Bronchial epithelial cell (primary cell): ENCODE measurements around the gene PCDHB15. TPM values are rescaled to one million over a fixed set of nuclear protein-coding genes. Genes with fewer than 3 reads are reported as not detected.
"Not testable (repeated sequence)": the region's sequence is repeated elsewhere in the genome, so short reads cannot be mapped to it uniquely, and the experiment has no call there.

Experiments used
- DNase-seq: peaks from one replicate; pipeline ENCODE4 v3.0.0-alpha.2; 2010; ENCODE audit warnings: low read depth
- FAIRE-seq: peaks from 2 replicates; lab custom pipeline; 2011; peaks lifted over from hg19 to GRCh38; lab: Jason Lieb, UNC
- H3K27me3 ChIP-seq: 2 replicates; pipeline ENCODE4 v1.5.1; 2011; ENCODE audit warnings: low read length; ENCODE audit not compliant: control insufficient read depth, insufficient read depth
- H3K36me3 ChIP-seq: 2 replicates; pipeline ENCODE4 v1.5.1; 2011; ENCODE audit warnings: low read length; ENCODE audit not compliant: control insufficient read depth, insufficient read depth
- H3K4me3 ChIP-seq: 2 replicates; pipeline ENCODE4 v1.5.1; 2011; ENCODE audit warnings: mild to moderate bottlenecking, low read depth, low read length, control low read depth
- total RNA-seq: library from RNA; depleted of rRNA; stranded (reverse); fragments of >200 nt; gene quantifications from 2 replicates; pipeline ENCODE4 v1.2.1, GENCODE V29; 2014
- TF ChIP-seq, protein P1 (sequence below): IDR thresholded peaks from 2 replicates; pipeline ENCODE4 v1.5.1; 2011; ENCODE audit warnings: mild to moderate bottlenecking, moderate library complexity, low read length, control low read depth, inconsistent platforms; ENCODE audit not compliant: insufficient read depth, severe bottlenecking

Gene PCDHB15
- under 0.01 and 0.51 TPM in 2 replicates for total RNA-seq

GRCh38 chr5:141245250-141245717, at the start of gene PCDHB15:
Gene PCDHB15 (plus strand): TSS chr5:141245395. CDS start chr5:141245579, 184 bp downstream.
- Histone ChIP-seq H3K4me3 (no peak within 1 kb of the TSS), H3K36me3 (no peaks in the 10 kb centered on the region), H3K27me3 (no peaks in the 10 kb centered on the region)
- FAIRE-seq = no peak
- no peak for DNase-seq
- TF ChIP-seq, protein P1, sequence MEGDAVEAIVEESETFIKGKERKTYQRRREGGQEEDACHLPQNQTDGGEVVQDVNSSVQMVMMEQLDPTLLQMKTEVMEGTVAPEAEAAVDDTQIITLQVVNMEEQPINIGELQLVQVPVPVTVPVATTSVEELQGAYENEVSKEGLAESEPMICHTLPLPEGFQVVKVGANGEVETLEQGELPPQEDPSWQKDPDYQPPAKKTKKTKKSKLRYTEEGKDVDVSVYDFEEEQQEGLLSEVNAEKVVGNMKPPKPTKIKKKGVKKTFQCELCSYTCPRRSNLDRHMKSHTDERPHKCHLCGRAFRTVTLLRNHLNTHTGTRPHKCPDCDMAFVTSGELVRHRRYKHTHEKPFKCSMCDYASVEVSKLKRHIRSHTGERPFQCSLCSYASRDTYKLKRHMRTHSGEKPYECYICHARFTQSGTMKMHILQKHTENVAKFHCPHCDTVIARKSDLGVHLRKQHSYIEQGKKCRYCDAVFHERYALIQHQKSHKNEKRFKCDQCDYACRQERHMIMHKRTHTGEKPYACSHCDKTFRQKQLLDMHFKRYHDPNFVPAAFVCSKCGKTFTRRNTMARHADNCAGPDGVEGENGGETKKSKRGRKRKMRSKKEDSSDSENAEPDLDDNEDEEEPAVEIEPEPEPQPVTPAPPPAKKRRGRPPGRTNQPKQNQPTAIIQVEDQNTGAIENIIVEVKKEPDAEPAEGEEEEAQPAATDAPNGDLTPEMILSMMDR = no peak

GRCh38 chr5:141196363-141196762, 48.8 kb upstream of the PCDHB15 start:
- Histone ChIP-seq H3K4me3 (no peak overlapping the region), H3K36me3 (no peaks in the 10 kb centered on the region), H3K27me3 (no peaks in the 10 kb centered on the region)
- TF ChIP-seq, protein P1 = no peak
- no peak for DNase-seq
- FAIRE-seq = no peak

DNA sequence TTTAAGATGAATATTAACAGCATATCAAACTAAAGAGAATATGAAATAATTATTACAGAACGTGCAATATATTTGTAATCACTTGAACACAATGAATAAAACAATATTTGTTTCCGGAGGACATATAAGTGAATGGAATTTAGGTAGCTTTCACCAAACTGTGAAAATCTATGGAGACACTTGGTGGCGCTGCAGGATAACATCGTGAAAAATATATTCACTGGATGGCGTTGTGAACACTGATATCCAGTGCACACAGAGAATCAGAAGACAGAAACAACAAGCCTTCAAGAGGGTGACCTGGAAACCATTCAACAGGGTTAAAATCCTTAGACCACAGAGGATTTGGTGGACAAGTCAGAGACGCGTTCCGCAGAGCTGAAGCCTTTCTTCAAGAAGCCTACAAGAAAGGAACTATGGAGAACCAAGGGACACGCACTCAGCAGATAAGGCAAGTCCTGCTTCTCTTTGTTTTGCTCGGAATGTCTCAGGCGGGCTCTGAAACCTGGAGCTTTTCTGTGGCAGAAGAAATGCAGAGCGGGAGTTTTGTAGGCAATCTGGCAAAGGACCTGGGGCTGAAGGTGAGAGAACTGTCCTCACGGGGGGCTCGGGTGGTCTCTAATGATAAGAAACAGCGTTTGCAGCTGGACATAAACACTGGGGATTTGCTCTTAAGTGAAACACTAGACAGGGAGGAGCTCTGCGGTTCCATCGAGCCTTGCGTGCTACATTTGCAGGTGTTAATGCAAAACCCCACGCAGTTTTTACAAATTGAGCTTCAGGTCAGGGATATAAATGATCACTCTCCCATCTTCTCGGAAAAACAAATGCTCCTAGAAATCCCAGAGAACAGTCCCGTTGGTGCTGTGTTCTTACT, 45.6 kb upstream of the PCDHB15 start, which contains the start of gene PCDHB11:
TSS of gene PCDHB11 (plus strand) at position 269 of the 877 bp plus-strand sequence. CDS start at position 417, 148 bp downstream.
- TF ChIP-seq, protein P1 = no peak
- Histone ChIP-seq H3K36me3 (no peaks in the 10 kb centered on the region), H3K4me3 (peak within 1 kb of the TSS; percentile 2), H3K27me3 (no peaks in the 10 kb centered on the region)
- DNase-seq (no peak), FAIRE-seq (no peak)

GRCh38 chr5:141201126-141201525, 44.1 kb upstream of the PCDHB15 start:
- H3K27me3 ChIP-seq, FAIRE-seq: not testable (repeated sequence)

DNA sequence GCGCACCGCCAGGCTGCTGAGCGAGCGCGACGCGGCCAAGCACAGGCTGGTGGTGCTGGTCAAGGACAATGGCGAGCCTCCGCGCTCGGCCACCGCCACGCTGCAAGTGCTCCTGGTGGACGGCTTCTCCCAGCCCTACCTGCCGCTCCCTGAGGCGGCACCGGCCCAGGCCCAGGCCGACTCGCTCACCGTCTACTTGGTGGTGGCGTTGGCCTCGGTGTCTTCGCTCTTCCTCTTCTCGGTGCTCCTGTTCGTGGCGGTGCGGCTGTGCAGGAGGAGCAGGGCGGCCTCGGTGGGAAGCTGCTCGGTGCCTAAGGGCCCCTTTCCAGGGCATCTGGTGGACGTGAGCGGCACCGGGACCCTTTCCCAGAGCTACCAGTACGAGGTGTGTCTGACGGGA, 43.5 kb upstream of the PCDHB15 start:
- H3K27me3 ChIP-seq, FAIRE-seq, DNase-seq, H3K4me3 ChIP-seq, H3K36me3 ChIP-seq: not testable (repeated sequence)

More at GRCh38 chr5:141201126-141201525, 44.1 kb upstream of the PCDHB15 start:
- not testable (repeated sequence) for DNase-seq, H3K36me3 ChIP-seq, H3K4me3 ChIP-seq

DNA sequence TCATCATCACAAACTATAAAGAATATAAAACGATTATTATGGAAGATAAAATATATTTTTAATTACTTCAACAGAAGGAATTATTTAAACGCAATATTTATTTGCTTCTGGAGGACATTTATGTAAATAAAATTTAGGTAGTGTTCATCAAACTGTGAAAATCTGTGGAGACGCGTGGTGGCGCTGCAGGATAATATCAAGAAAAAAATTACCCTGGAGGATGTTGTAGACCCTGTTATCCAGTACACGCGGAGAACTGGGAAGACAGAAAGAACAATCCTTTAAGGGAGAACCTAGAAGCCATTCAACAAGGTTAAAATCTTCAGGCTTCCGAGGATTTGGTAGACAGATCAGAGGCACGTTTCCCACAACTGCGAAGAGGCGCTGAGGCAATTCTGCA, 36.7 kb upstream of the PCDHB15 start, which contains the start of gene PCDHB12:
TSS of gene PCDHB12 (plus strand) at position 242 of the 400 bp plus-strand sequence. CDS start 189 bp downstream, outside the sequence.
- TF ChIP-seq, protein P1 = no peak
- H3K4me3 ChIP-seq = no peak within 1 kb of the TSS
- no peaks in the 10 kb centered on the region for H3K27me3 ChIP-seq
- FAIRE-seq (no peak), DNase-seq (no peak)
- no peaks in the 10 kb centered on the region for H3K36me3 ChIP-seq

DNA sequence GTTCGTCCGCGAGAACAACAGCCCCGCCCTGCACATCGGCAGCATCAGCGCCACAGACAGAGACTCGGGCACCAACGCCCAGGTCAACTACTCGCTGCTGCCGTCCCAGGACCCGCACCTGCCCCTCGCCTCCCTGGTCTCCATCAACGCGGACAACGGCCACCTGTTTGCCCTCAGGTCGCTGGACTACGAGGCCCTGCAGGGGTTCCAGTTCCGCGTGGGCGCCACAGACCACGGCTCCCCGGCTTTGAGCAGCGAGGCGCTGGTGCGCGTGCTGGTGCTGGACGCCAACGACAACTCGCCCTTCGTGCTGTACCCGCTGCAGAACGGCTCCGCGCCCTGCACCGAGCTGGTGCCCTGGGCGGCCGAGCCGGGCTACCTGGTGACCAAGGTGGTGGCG, 34.9 kb upstream of the PCDHB15 start:
- not testable (repeated sequence) for H3K36me3 ChIP-seq, H3K4me3 ChIP-seq, DNase-seq, H3K27me3 ChIP-seq, FAIRE-seq

DNA sequence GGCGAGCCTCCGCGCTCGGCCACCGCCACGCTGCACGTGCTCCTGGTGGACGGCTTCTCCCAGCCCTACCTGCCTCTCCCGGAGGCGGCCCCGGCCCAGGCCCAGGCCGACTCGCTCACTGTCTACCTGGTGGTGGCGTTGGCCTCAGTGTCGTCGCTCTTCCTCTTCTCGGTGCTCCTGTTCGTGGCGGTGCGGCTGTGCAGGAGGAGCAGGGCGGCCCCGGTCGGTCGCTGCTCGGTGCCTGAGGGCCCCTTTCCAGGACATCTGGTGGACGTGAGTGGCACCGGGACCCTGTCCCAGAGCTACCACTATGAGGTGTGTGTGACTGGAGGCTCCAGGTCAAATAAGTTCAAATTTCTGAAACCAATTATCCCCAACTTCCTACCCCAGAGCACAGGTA, 34.3 kb upstream of the PCDHB15 start:
- DNase-seq, H3K36me3 ChIP-seq, FAIRE-seq, H3K27me3 ChIP-seq, H3K4me3 ChIP-seq: not testable (repeated sequence)
